Left ventricle myocardium inferior (tissue), 1 donor: ENCODE measurements around the gene KLHDC2. TPM values are rescaled to one million over a fixed set of nuclear protein-coding genes. Genes with fewer than 3 reads are reported as not detected.

Source experiments
- DNase-seq: peaks from one replicate; pipeline ENCODE4 v3.0.0-alpha.2; 2020
- H3K27ac ChIP-seq: fragments of 200-600 bp; replicated peaks from 2 replicates; pipeline ENCODE4 v1.8.0; 2021
- H3K27me3 ChIP-seq: fragments of 200-600 bp; 2 replicates; pipeline ENCODE4 v1.8.0; 2021; ENCODE audit warnings: low read depth
- H3K36me3 ChIP-seq: fragments of 200-600 bp; 2 replicates; pipeline ENCODE4 v1.8.0; 2021
- H3K4me1 ChIP-seq: fragments of 200-600 bp; 2 replicates; pipeline ENCODE4 v1.8.0; 2021
- H3K4me3 ChIP-seq: fragments of 200-600 bp; 2 replicates; pipeline ENCODE4 v1.8.0; 2021; ENCODE audit warnings: mild to moderate bottlenecking, moderate library complexity
- H3K9me3 ChIP-seq: fragments of 200-600 bp; replicated peaks from 2 replicates; pipeline ENCODE4 v1.8.0; 2021
- intact Hi-C: fragments of 100-400 bp; cut with micrococcal nuclease; formaldehyde crosslinking; loops from one replicate; pipeline ENCODE4 v1.11.0; 2022
- total RNA-seq: library from RNA; stranded (reverse); fragmentation: NEBNext Ultra II Directional; extraction: Animal tissue kit (Norgen Biotek cat#: 25700); gene quantifications from one replicate; pipeline ENCODE4 v1.2.1, GENCODE V29; 2021
- TF ChIP-seq, protein P1 (sequence below): fragments of 200-600 bp; IDR thresholded peaks from 2 replicates; pipeline ENCODE4 v1.8.0; 2021; ENCODE audit warnings: antibody characterized with exemption, mild to moderate bottlenecking, borderline replicate concordance
- donor health status: DM: no; HTN: yes; CAD: no; lungs with severe emphysema.

The KLHDC2 gene
- total RNA-seq, 1 donor from 2014 or later = 85.3 TPM

DNA sequence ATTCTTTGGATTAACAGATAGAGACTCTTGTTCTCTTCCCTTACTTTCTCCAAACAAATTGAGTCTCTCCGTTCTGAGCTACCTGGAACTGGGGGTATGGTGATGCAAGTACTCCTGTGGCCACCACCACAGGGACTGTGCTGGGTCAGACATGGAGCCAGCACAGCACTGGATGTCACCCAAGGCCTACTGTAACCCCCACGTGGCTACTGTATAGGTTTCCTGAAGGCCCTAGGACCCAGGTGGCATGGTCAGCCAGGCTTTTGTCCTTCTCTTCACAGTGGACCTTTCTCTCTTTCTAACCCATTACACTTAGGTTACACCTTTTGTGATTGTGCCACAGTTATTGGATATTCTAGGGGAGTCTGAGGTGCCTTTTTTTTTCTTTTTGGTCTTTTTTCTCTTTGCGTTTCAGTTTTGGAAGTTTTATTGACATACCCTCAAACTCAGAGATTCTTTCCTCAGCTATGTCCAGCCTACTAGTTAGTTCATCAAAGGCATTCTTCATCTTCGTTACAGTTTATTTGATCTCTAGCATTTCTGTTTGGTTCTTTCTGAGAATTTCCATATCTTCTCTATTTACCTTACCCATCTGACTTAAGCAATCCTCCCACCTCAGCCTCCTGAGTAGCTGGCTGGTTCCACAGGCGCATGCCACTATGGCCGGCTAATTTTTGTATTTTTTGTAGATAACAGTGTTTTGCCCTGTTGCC lies 6.0 kb upstream of the KLHDC2 start:
- Histone ChIP-seq H3K4me3 (no peak overlapping the region), H3K27ac (no peak overlapping the region), H3K36me3 (no peaks in the 10 kb centered on the region), H3K9me3 (no peaks in the 10 kb centered on the region), H3K4me1 (peaks cover 4% of the 10 kb centered on the region), H3K27me3 (no peaks in the 10 kb centered on the region)
- DNase-seq = no peak
- intact Hi-C loops = loop anchor here (10.0 kb wide), 1 partner anchor 127 kb away; the partner anchor contains the start of gene DNAAF2
- TF ChIP-seq, protein P1, sequence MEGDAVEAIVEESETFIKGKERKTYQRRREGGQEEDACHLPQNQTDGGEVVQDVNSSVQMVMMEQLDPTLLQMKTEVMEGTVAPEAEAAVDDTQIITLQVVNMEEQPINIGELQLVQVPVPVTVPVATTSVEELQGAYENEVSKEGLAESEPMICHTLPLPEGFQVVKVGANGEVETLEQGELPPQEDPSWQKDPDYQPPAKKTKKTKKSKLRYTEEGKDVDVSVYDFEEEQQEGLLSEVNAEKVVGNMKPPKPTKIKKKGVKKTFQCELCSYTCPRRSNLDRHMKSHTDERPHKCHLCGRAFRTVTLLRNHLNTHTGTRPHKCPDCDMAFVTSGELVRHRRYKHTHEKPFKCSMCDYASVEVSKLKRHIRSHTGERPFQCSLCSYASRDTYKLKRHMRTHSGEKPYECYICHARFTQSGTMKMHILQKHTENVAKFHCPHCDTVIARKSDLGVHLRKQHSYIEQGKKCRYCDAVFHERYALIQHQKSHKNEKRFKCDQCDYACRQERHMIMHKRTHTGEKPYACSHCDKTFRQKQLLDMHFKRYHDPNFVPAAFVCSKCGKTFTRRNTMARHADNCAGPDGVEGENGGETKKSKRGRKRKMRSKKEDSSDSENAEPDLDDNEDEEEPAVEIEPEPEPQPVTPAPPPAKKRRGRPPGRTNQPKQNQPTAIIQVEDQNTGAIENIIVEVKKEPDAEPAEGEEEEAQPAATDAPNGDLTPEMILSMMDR = no peak

DNA sequence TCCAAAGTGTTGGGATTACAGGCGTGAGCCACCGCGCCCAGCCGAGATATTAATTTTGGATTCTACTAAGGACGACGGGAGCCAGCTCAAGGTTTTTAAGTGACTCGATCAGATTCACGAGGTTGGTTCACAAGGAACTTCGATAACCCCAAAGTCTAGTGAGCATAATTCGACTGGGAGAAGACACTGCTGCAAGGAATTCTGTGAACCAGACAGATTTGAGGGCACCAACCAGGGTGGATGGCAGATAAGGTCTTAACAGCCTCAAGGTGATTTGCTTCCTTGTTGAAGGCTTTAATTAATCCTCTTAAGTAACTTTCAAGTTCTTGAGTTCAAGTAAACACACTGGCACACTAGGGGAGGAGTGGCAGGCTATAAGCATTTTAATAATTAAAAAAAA lies 1.1 kb upstream of the KLHDC2 start:
- H3K27me3 ChIP-seq = no peaks in the 10 kb centered on the region
- intact Hi-C loops = loop anchor here (10.0 kb wide), 1 partner anchor 132 kb away; the partner anchor contains the start of gene DNAAF2
- H3K4me3 ChIP-seq = peak overlapping the region; percentile 99
- DNase-seq = no peak
- H3K36me3 ChIP-seq = peaks cover 5% of the 10 kb centered on the region
- H3K4me1 ChIP-seq = peaks cover 47% of the 10 kb centered on the region
- H3K27ac ChIP-seq = peak overlapping the region; percentile 100
- no peaks in the 10 kb centered on the region for H3K9me3 ChIP-seq
- TF ChIP-seq, protein P1 = no peak

DNA sequence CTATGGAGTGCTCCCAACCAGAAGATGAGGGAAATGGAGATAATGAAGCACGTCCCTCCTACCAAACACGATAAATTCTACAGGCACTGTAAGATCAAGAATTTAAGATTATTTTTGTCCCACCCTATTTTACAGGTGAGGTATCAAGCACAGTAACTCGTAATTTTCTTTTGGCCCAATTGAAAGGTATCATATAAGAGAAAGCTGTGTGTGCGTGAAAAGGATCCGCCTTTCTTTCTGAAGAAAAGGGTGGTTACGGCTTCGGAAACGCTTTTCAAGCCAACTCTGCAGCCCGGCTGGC lies 733 bp upstream of the KLHDC2 start:
- TF ChIP-seq, protein P1 = no peak
- no peak for DNase-seq
- Histone ChIP-seq H3K4me3 (peak overlapping the region; percentile 99), H3K27me3 (no peaks in the 10 kb centered on the region), H3K9me3 (no peaks in the 10 kb centered on the region), H3K36me3 (peaks cover 9% of the 10 kb centered on the region), H3K4me1 (peaks cover 47% of the 10 kb centered on the region), H3K27ac (peak overlapping the region; percentile 100)
- intact Hi-C loops = loop anchor here (10.0 kb wide), 1 partner anchor 132 kb away; the partner anchor contains the start of gene DNAAF2

DNA sequence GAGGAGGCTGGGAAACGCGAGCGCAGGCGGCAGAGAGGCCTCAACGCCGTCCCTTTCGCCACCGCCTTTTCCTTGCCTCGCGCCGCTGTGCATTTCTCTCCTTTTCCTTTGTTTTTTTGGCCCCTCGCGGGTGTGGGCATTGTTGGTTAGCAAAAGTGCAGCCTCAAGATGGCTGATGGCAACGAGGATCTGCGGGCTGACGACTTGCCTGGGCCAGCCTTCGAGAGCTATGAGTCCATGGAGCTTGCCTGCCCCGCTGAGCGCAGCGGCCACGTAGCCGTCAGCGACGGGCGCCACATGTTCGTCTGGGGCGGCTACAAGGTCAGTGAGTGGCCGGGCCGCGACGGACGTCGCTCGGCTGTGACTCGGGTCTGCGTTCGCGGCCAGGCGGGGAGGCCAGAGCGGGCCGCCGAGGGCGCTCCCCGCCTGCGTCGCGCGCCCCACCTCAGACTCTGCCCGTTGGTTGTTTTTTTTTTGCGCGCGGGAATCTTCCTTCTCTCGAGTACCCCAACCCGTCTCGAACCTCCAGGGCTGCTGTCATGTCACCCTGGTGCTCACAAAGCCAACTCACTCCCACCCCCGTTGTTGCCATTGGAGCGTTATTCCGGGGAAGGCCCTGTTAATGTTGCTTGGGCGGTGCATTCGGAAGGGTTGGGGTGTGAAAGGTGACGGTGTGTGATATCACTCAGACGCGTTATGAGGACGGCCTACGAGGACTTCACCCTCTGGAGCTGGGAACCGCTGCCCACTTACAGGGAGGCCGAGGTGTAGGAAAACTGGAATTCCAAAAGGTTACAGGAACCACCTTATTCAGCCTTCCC lies 558 bp downstream of the KLHDC2 start:
- Histone ChIP-seq H3K4me3 (peak overlapping the region; percentile 99), H3K9me3 (no peaks in the 10 kb centered on the region), H3K36me3 (peaks cover 18% of the 10 kb centered on the region), H3K4me1 (peaks cover 47% of the 10 kb centered on the region), H3K27ac (peak overlapping the region; percentile 100), H3K27me3 (no peaks in the 10 kb centered on the region)
- intact Hi-C loops = loop anchor here (10.0 kb wide), 1 partner anchor 134 kb away; the partner anchor contains the start of gene DNAAF2
- DNase-seq = peak; percentile 38
- TF ChIP-seq, protein P1 = no peak

DNA sequence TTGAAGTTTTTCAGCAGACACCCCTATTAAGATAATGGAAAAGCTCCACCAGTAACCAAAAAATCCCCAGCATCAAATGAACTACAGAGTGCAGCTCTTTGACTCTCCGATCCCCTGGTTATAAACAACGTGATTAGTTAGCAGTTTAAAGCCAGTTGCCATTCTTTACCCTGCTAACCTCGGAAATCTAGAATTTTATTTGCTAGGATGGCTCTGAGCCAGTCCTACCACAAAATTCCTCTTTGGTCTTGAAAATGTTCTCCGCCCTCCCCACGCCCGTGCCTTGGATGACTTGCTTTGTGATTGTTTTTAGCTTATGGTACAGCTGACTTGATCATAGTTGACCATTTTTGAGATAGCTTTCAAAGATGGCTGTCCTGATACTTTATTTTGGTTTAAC lies 1.2 kb downstream of the KLHDC2 start:
- TF ChIP-seq, protein P1 = no peak
- DNase-seq = no peak
- intact Hi-C loops = loop anchor here (10.0 kb wide), 1 partner anchor 134 kb away; the partner anchor contains the start of gene DNAAF2
- Histone ChIP-seq H3K9me3 (no peaks in the 10 kb centered on the region), H3K27me3 (no peaks in the 10 kb centered on the region), H3K27ac (peak overlapping the region; percentile 100), H3K4me1 (peaks cover 47% of the 10 kb centered on the region), H3K36me3 (peaks cover 23% of the 10 kb centered on the region), H3K4me3 (peak overlapping the region; percentile 99)
